ENCODE results near the gene DHRS1.
"Not testable (repeated sequence)": the region's sequence is repeated elsewhere in the genome, so short reads cannot be mapped to it uniquely, and the experiment has no call there.

Gene DHRS1

DNA sequence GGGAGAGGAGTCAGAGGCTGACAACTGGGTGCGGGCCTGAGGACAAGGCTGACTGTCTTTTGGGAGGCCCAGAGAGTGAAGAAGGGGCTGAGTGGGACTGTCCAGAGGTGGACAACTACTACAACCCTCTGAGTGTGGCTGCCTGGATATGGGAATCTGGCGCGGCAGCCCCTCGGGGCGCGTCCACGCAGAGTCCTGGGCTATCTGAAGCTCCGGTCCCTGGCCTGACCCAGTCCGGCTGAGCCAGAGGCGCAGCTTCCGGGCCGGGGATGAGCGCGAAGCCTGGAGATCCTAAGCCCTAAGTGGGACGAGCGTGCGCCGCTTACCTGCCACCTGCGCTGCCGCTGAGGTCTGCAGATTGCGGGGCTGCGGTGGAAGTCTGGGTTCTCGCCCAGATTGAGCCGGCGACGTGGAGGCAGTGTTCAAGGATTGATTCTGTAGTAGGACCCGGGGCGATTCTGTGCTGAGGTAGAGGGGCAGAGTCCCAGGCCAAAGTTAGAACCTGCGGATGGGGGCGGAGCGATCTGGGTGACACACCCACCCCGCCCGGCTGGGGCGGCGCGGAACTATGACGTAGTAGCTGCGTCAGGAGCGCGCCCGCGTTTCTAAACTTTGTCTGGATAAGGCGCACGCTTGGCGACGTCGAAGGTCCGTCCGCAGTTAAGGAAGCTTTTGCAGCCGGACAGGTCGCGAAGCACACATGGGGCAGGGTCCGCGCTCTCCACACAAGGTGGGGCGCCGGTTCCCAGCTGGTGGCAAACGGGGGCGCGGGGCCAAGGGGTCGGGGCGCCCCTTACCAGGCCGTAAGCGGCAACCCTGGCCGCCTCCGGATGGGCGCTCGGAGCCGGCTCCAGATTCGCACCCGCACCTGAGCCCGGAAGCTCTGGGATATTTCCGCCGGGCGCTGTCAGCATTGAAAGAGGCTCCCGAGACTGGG, at the start of gene DHRS1, which contains the start of gene NOP9:
Gene DHRS1, minus strand, starts transcription at position 526 of the 937 bp plus-strand sequence. CDS start 674 bp downstream, outside the sequence.
Gene NOP9, plus strand, starts transcription at position 596 of the 937 bp plus-strand sequence. Its CDS starts 105 bp downstream, at position 701.
- peak; percentile 50 for DNase-seq

GRCh38 chr14:24348186-24348585, 48.6 kb upstream of the DHRS1 start:
- DNase-seq = no peak

GRCh38 chr14:24347134-24347533, 47.6 kb upstream of the DHRS1 start:
- no peak for DNase-seq

GRCh38 chr14:24343795-24344660, 44.4 kb upstream of the DHRS1 start:
- DNase-seq = no peak

DNA sequence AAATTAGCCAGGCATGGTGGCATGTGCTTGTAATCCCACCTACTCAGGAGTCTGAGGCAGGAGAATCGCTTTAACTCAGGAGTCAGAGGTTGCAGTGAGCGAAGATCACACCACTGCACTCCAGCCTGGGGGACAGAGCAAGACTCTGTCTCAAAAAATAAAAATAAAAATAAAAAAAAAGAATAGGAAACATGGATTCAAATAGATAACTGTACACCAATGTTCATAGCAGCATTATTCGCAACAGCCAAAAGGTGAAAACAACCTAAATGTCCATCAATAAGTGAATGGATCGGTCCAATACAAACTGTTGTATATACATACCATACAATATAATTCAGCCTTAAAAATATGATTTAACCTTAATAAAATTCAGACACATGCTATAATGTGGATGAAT, 43.3 kb upstream of the DHRS1 start:
- no peak for DNase-seq

- no peak for DNase-seq
Observed at GRCh38 chr14:24340606-24341005, 41.0 kb upstream of the DHRS1 start.

DNA sequence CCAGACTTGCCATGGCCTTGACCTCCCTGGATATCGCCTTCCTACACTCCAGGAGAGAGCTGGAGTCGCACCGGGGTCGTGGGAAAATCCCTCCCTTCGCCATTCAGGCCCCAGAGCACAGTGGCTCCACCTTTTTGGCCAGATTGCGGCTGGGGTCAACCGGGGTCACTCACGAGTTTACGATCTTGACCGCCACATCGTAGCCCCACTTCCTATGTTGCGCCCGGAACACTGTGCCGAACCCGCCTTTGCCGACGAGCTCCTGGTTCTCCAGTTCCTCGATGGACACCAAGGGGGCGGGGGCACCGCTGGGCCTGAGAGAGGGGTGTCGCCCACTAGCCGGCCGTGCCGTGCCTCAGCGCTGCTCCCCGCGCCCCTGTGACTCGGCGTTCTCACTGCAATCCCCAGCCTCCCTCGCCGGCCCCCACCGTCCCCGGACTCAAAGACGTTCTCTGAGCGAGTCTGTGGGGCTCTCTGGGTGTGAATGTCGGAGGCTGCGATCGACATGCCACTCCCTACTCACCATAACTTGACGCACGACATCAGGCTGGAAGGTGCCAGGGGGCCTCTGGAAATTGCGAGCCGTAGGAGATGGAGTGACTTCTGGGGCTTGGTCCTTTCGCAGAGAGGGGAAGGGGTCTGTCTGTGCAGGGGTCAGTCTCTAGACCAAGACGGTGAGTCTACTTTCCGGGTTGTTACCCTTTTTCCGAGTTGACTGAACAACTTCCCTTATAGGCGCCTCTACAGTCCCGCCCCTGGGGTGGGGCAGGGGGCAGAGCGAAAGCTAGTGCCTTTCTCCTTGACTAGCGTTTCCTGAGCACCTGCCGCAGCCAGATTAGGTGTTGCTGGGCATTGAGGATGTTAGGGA, 39.9 kb upstream of the DHRS1 start, which contains the start of gene RIPK3:
Gene RIPK3, minus strand, starts transcription at position 708 of the 868 bp plus-strand sequence. Its CDS starts 165 bp downstream, at position 543.
- no peak for DNase-seq

- DNase-seq = no peak
Observed at GRCh38 chr14:24338843-24339242, 39.3 kb upstream of the DHRS1 start.

DNA sequence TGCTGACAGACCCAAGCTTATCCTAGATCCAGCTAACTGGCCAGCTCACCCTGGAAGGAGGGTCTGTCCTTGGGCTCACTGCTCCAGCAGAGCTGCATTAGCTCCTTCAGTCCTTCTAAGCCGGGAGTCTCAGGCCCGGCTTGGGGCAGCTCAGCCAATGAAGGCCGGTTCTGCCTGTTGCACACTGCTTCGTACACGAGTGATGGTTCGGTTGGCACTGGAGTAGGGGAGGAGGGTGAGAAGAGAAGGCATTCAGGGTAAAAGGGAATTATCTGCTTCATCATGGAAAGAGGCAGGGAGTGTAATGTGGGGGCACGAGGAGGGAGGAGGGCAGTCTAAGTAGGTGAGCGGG, 38.2 kb upstream of the DHRS1 start:
- DNase-seq = no peak

- no peak for DNase-seq
Observed at GRCh38 chr14:24337144-24337823, 37.7 kb upstream of the DHRS1 start.

DNA sequence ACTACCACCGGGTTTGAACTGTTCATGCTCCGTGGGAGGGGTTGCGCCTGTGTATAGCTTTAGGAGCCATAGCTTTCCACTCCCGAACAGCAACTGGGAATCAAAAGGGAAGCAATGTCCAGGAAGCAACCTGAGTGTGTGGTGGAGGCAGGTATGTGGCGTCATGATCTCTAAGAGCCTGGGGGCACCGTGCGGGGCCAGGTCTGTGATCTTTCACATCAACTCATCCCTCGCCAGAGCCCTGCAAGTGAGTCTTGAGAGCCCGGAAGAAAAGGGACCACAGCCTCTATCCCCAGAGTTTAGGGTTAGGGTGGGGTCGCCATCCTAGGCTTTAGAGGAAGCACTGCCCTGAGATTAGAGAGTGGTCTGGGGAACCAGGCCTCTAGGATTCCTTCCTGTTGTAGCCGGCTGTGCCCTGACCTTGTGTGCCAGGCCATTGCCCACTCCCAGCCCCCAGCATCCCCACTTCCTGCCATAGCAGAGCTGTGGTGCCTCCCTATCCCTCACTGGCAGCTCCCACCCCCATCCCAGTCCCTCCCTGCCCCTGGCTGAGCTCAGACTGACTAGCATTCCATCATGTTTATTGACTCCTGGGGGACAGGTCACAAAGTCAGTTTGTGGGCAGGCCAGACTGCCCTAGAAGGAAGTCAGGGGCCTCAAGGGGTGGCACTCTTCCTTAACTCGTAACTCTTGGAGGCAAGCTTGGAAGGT, 36.0 kb upstream of the DHRS1 start:
- DNase-seq = no peak

DNA sequence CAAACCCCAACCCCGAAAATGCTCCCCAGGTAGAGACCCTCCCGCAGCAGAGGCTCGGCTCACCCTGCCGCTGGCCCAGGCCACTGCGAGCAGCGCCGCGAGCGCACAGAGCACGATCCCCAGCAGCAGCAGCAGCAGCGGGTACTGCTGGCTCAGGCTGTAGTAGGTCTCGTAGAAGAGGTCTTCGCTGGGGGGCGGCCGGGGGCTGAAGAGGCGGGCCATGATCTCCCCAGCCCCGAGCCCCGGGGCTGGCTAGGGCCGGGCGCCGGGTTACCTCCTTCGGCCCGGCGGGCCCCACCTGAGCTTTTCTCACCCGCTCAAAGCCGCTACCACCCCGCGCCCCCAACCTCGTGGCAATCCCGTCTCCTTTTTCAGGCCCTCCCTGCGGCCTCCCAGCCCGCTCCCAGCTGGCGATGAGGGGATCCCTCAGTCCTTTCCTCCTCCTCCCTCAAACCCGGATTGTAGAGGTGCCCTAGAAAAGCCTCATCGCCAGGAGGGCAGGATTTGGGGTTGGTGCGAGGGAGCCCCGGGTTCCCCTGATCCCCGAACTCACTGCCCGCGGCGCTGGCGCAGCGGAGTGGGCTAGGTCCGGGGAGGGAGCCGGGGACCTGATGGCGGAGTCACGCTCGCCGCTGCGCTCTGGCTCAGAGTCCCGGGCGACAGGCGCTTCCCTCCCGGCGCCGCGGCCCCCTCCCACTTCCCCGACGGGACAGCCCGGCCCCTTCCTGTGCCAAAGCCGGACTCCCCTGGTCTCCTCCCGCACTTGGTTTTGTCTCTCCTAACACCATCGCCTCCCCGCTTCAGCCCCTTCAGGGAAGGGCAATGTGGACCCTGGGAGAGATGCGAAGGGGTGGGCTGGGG, 35.1 kb upstream of the DHRS1 start, which contains the start of gene ADCY4:
Gene ADCY4, minus strand, starts transcription at position 641 of the 861 bp plus-strand sequence. Its CDS starts 419 bp downstream, at position 222.
- DNase-seq = no peak

DNA sequence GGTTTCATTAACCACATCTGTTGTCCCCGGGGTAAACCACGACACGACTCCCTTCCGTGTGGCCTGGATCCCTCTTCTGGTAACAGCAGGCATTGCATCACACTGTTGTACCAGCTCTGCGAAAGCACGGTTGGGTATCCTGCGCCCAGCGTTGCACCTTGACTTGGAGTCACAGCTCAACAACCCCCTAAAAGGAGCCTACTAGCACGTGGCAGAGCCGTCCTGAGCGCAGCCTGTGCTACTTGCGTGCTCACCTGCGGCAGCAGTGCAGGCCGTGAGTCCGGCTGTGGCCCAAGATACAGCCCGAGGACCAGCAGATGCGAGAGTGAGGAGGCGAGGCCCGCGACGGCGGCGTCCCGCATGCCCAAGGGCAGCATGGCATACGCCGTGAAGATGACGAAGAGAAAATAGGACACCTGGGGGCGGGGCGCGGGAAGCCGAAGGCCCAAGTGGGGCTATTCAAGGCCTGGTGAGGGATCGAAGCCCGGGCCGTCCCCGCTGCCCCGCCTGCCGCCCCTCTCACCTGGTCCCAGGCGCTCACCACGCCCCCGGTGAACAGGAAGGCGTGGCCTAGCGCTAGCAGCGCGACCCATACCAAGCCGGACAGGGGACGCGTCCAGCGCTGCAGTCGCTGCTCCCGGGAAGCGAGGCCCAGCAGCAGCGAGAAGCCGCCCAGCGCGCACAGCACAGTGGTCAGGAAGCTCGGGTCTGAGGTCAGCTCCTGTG, 32.9 kb upstream of the DHRS1 start:
- DNase-seq = peak; percentile 59

GRCh38 chr14:24331731-24332267, 32.2 kb upstream of the DHRS1 start:
- DNase-seq = no peak

DNA sequence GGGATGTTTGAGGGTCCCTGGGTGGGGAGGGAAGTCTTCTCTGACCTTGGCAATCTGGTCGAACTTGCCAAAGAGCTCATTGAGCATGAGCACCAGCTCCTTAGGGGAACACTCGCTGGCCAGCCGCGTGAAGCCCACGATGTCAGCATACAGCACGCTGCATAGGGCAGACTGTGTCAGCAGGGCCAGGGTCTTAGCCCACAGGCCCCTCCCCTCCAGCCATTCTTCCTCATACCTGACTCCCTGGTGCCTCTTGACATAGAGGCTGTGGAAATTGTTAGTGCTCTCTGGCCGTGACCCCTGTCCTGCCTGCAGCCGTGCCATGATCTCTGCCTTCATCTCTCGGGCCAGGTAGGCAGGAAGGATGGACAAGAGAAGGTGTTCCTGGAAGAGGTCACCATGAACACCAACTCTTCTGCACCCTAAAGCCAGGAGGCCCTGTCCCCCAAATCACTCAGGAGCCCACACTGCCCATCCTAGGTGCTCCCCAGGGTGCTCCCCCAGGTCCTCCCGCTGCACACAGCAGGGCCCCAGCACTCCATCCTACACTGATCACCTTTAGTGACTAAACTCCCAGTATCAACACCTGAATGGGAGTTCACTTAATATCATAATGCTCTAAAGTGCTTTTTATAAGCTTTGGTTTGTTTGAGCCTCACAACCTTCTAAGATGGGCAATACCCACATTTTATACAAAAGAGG, 31.5 kb upstream of the DHRS1 start:
- no peak for DNase-seq

DNA sequence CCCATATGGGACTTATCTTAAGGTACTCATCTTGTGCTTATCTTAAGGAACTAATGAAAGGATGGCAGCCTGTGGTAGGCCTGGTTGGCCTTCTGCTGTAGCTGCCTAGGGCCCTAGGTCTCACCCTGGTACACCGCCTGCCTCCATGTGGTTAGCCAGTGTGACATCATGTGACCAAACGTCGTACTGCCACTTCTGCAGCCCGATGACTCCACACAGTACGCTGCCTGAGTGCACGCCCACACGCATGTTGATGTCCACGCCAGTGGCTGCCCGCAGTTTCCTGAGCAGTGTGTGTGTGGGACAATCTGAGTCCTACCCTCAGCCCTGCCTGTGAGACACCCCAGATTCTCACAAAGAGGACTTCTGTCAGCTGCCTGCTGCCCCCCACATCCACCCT, 30.2 kb upstream of the DHRS1 start:
- DNase-seq = no peak

DNA sequence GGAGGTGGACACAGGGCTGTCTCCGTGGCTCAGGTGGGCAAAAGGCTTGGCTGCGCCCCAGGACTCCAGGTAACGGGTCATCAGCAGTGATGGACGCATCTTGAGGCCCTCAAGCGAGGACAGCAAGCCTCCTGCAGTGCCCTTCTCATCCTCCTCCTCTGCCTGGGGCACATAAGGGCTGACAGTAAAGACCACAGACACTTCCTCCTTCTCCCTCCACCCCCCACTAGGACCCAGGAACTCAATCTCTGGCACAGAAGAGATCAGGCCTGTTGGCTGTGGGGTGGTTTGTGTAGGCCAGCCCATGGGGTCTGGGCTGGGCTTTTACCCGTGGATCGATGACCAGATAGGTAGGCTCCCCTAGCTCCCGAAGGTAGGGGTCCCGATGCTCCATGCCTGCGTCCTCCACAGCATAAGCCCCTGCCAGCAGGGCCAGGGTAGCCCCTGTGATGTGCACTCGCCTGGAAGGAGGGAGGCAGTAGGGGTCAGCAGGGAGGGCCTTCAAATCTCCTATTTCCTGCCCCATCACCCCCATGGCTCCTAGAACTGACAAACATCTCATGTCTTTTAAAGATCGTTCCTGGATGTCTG, 29.6 kb upstream of the DHRS1 start:
- DNase-seq = no peak

GRCh38 chr14:24327914-24328313, 28.3 kb upstream of the DHRS1 start:
- DNase-seq = not testable (repeated sequence)

Measured in GF-D8 (cell line).